GM19395 (cell line): ENCODE data around the gene MUSTN1.

ENCODE experiments used
- ATAC-seq: cut with Tn5 transposase; IDR thresholded peaks from one replicate; pipeline ENCODE4 v1.9.1; 2021; ENCODE audit warnings: mild to moderate bottlenecking, moderate library complexity; ENCODE audit not compliant: unreplicated experiment

The MUSTN1 gene

DNA sequence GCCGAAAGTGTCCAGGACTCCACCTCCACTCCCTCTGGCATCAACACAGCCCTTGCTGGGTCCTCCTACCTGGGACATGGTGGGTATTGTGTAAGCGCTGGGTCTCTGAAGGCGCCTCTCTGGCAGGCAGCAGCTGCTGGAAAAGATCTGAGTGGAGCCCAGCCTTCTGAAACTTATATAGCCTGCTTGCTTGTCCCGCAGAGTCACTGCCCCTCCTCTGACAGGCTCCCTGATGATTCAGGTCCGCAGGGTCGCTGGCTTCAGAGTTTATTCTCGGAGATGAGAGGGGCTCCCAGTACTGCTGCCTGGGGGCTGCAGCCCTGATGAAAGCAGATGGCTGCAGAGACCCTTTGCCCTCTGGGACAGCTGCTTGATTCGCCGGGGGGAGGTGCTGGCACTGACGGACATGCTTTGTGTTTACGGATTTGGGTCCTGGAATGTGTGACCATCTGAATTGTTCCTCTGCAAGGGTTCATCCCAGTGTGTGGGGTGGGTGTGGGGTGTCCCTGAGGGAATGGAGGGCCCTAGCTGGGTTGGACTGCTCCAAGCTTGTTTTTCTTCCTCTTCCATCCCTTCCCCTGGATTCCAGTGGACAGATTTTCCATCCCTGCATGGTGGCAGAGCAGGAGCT lies at the start of gene MUSTN1:
TSS of gene MUSTN1 (minus strand) at position 149 of the 631 bp plus-strand sequence. CDS start at position 78, 71 bp downstream.
- ATAC-seq: no peak

DNA sequence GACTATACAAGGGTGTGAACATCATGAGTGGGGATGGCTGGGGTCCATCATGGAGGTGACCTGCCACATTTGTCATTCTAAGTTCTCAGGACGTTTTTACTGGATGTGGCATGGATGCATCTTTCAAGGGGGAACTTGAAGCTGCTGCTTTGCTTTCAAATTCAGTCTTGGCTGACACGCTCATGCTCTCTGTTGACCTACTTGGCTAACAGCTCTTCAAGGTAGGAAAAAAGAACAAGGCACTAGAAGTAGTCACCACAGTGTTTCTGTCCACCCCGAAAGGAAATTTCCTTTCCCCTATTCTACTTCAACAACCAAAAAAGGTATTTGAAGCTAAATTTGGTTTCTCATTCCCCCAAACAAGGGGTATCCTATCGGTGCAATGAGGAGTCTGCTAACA lies 47.6 kb upstream of the MUSTN1 start:
- no peak for ATAC-seq

DNA sequence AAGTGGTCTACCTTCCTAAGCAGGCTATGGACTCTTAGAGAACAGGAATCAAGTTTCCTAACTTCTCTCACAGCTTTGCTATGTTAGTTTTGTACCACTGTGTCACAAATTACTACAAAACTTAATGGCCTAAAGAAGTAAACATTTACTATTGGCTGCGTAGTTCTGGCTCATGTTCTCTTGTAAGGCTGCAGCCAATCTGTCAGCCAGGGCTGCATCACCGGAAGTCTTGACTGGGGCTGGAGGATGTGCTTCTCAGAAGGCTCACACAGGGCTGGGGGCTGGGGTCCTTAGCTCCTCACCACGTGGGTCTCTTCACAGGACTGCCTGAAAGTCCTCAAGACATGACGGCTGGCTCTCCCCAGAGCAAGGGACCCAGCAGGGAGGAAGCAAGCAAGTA lies 47.1 kb upstream of the MUSTN1 start:
- no peak for ATAC-seq

DNA sequence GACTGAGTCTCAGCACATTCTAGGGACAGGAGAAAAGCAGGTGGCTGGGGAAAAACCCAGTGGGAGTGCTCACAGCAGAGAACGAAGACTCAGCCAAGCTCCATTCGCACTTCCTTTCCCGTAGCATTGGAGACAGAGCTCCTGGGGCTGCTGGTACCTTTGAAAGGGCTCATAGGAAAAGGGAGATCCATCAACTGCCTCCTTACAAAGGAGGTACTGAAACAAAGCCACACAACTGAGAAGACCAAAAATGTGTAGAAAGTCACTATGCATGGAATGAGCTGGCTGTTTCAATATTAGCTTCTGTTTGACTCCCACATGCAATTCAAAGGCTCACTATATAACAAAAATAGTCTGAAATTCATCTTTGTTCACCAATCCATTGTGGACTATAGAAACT lies 45.7 kb upstream of the MUSTN1 start:
- ATAC-seq: peak; percentile 74

DNA sequence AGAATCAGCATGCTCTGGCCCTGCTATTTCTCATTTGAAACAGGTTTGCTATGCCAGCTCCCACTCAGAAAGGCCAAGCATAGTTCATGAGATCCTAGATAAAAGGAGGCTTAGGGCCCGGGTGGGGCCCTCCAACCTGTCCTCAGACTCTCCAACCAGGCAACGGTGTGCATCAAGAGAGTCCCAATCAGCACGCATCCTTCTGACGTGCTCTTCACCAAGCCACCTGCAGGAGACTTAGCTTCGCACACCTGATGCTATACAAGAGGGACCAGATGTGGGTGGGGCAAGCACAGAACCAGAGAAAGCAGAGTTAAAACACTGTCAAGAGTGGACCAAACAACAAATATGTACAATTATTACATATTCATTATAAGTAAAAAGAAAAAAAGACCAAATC lies 45.2 kb upstream of the MUSTN1 start:
- ATAC-seq: peak; percentile 14

DNA sequence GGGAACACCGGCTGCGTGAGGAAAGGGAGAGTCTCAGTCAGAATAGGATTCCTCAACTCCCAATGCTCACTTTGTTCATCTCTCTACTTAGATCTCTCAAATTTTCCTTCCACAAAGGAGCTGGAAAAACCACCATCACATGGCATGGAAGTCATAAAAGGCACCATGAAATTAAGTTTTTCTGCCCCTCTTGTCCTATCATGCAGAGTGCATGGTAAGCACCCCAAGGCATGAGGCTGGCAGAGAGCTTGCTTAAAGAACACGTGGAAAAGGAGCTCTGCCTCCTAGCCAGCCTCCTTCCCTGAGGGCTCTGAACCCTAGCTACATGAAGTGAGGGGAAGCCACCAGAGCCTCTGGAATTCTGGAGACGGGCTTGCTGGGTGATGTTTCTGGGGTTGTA lies 44.8 kb upstream of the MUSTN1 start:
- ATAC-seq: no peak

DNA sequence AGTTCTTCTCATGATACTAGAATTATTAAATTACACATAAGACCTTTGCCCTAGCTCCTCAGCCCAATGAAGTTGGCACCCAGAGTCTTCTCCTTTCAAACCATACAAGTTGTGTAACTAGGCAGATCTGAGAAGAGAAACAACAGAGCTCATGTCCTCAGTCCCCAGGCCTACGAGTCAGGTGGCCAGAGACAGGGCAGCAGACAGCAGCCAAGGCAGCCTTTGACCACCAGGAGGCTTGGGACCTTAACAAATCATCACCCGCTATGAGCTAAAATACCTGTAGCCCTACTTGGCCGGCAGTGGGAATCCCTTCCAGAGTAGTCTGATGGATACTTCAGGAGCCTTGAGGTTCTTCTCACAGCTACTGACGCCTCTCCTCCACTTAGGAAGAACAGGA lies 44.3 kb upstream of the MUSTN1 start:
- no peak for ATAC-seq

DNA sequence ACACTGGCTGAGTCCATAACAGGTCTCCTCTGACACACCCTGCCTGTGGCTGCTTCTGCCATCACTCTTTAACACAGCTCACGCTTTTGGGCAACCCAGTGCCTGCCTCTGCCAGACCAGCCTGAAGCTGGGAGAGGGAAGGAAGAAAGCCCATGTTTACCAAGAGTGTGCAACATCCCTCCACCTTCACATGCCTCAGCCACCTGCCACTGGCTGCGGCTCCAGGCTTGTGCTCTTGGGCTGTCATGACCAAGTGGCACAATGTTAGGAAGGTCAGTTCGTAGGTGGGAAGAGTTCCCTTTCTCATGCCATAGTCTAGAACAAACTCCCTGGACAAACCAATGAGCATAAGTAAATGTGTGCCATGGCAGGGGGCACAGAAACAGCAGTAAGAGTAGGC lies 42.3 kb upstream of the MUSTN1 start:
- no peak for ATAC-seq

DNA sequence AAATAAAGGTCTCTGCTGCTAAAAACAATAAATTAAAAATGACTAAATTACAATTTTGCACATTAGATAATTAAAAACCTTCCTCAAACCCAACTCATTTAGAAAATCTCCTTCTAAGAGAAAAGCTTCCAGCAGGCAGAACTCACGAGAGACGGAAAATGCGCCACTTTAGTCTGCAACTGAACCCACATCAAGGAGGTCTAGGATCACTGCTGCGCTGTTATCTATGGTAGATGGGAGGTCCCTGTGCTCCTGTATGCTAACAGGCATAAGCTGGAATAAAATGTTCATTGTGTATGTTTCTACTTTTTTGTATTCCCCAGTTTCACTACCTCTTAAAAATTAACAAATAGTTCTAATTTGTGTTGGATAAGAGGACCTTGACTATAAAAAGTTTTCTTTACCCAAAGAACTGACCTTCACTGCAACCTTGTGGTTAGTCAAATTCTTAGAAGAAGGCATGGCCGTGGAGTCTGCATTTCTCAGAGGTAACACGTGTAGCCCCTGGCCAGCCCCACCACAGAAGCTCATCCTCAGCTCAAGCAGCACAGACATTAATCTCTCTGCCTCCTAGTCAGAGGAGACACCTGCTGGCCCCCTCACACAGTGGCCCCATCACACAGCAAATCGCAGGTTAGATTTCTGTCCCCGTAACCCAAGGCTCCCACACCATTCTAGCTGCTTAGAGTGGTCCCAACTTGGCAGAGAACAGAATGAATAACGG lies 40.2 kb upstream of the MUSTN1 start:
- ATAC-seq: no peak

DNA sequence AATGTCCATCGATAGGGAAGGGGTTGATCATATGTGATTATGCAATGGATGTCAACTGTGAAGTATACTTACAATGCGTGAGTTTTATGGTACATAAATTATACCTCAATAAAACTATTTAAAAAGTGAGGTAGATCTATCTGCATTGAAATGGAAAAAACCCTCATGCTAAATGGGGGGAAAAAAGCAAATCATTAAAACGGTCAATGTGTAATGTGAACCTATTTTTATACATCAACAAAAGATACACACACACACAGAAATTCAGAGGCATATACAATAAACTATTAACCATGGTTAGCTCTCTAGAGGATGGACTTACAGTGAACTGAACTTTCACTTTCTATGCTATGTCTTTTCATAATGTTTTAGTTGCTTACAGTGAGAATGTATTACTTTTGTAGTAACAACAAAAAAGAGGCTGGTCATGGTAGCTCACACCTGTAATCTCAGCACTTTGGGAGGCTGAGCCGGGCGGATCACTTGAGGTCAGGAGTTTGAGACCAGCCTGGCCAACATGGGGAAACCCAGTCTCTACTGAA lies 39.4 kb upstream of the MUSTN1 start:
- no peak for ATAC-seq

DNA sequence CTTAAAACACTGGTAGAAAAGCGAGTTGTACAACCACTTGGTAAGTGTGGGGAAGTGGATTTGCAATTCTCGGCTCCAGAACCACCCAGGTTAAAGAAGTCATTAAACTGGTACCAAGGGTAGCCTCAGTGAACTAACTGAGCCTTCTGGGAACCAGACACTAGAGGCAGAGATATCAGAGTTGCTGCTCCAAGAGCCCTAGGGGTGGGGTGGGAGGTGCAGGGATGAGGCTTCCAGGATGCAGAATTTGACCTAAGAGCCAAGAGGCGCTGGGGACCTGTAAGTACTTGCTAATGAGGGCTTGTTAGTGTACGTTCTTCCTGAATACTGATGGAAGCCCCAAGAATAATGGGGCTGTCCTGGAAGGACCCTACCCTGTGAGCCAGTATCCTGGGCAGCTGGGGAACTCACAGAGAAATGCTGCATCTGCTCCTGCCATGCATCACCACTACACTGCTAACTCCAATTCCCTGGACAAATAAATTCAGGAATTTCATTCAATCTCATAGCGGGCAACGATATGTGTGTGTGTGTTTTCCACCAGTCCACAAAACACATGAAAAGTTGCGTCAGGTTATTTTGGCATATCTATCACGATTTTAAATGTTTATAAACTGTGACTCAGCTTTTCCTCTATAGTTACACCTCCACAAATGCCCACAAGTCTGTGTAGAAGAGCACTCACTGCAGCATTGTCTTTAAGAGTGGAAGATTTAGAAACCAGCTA lies 38.8 kb upstream of the MUSTN1 start:
- ATAC-seq: no peak

DNA sequence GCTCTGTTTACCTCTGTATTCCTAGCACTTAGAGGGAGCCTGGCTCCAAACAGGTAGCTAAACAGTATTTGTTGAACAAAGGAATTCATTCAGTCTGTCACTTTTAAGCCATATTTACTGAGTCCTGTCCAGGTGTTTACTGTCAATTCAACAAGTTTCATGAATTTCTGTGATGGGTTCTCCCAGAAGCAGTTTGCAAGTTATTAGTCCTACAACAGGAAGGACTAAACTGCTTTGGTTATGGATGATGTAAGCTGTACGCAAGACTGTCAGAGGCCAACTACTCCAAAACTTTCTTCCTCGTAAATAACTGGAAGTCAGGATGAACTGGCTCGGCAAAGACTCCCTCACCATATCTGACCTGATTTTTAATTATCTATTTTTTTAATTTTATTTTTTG lies 37.4 kb upstream of the MUSTN1 start:
- ATAC-seq: no peak

DNA sequence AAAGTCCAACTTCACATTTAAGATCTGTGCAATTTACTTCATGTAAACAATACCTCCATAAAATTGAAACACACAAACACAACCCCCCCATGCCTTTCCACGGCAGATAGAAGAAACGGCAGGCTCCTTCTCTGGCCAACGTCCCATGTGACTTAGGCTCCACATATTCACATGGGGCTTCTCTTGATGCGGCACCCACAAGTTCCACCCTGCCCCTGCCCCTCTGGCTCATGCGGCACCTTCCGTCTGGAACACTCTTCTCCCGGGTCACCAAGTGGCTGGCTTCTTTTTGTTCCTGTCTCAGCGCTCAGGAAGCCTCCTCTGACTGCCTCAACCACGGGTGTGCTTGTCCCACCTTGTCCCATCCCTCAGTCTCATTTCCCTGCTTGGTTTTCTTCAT lies 36.9 kb upstream of the MUSTN1 start:
- no peak for ATAC-seq

DNA sequence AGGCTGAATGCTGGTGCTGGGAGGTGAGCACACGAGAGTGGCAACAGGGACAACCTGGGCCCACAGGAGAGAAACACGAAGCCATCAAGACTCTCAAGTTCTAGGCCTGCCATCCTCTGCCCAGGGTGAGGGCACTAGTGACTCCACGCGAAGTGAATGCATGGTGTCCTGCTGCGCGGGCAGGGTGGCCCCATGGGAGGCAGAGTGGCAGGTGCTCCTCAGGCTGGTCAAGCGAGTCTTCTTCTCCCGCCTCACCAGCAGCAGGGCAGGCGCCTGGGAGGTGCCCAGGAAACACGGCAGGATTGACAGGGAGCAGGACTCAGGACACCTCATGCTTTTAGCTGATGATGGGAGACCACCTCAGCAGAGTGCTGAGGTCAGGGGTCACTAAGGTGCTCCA lies 35.7 kb upstream of the MUSTN1 start:
- ATAC-seq: no peak

DNA sequence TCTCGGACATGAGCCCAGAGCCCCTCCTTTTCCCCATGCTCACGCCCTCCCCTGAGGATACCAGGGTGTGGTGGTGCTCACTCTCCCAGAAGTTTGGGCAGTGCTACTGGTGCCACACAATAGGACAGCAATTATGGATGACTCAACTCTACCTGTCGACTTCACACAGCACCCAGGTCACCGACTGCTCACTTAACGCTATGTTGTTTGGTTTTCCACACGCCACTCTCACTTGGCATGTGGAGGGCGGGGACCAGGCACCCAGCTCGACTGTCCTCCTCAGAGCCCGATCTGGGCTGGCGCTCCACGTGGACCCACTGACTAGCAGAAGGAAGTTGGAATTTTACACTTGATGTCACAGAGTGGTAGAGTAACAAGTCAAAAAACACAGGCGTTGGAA lies 31.6 kb upstream of the MUSTN1 start:
- no peak for ATAC-seq

DNA sequence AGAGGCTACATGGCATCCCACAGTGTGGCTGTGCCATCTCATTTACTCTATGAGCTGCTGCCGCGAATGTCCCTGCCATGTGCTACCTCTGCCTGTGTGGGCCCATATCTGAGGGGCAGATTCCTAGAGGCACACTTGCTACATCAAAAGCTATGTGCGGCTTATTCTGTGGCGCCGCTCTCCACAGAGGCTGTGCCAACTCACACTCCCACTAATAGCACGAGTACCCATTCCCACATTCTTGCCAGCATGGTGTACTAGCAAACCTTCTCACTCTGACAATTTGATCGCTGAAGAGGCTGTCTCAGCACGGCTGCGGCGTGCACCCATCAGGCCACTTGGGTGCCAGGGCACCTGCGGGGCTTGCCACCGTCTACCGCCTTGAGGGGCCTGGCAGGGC lies 31.2 kb upstream of the MUSTN1 start:
- no peak for ATAC-seq

DNA sequence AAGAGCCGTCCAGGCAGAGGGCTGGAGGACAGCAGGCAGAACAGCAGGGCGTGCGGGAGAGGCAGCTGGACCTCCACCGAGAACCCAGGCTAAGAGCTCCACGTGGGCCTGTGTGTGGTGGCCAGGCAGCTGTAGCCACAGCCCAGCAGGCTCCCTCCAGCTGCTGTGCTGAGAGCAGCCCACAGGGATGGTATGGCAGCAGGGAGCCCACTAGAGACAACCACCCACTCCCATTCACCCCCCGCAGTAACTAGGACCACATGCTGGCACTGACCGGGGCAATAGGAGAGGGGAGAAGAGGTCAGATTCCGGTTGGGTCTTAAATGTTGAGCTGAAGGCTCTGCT lies 25.6 kb upstream of the MUSTN1 start:
- ATAC-seq: no peak

DNA sequence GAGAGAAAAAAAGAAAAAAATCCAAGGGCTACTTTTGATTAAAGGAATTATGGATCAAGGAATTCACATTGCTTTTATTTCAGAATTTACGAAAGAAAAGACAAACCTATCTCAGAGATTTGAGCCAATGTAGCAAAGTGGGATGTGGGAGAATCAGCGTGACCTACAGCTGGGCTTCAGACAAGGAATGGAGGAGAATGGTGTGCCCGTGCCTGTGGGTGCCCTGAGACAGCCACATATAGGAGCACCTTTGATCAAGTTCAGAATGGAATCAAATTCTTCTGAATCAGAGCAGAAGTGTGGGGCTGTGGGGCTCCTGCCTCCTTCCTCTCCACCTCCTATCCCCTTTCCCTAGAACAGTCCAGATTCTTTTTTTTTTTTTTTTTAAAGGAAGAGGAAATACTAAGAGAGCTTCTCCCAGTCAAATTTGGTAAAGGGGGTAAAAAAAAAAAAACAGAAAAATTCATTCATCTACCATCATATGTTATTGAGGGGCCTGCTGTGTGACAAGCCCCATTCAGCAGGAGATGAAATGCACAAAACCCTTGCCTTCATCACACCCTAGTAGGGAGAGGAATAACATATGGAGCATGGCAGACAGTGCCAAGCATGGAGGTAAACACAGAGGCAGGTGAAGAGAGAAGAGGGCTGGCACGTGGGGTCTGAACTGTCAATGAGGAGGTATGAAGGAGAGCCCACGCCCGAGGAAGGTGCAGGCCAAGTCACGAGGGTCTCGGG lies 25.0 kb upstream of the MUSTN1 start:
- no peak for ATAC-seq

DNA sequence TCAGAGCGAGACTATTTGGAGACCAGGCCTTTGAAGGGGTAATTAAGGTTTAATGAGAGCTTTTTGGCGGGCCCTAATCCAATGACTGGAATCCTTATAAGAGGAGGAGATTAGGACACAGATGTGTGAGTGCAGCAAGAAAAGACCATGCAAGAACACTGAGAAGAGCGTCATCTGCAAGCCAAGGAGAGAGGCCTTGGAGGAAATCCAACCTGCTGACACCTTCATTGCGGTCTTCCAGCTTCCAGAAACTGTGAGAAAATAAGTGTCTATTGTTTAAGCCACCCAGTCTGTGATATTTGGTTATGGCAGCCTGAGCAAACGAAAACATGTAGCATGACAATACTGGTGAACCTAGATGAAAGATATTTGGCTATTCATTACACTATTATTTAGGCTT lies 23.0 kb upstream of the MUSTN1 start:
- no peak for ATAC-seq

DNA sequence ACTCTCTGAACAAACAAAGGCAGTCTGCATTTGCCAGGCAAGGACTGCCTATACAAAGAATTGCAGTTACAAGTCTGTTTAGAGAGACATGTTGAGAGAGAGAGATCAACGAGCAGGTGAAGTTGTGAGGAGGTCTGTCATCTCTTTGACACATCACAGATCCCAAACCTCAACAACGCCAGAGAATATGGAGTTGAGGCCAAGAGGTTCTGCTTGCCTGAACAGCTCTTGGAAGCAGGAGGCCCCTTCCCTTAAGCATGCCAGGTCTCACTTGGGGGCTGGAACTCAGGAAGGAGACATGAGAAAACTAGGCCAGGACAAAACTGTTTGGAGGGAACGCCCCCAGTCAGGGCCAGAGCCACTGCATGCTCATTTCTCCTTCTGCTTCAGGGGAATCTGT lies 22.3 kb upstream of the MUSTN1 start:
- no peak for ATAC-seq

DNA sequence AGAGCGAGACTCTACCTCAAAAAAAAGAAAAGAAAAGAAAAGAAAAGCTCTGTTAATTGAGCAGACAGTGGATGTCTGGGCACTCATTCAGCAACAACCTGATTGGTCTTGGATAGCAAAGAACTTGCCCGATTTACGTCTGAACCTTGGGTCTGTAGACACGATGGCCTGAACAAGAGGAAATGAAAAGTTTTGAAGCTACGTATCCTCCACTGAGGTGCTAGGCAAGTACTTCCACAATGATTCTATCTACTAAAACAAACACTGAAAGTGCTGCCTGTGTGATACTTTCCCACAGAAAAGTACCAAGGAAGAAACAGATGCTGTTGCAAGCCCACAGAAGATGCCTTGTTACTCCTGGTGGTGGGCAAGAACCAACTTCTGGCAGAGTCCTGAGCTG lies 21.8 kb upstream of the MUSTN1 start:
- no peak for ATAC-seq
